Endothelial cell of umbilical vein (primary cell): ENCODE results near the gene HLA-DQA1. TPM values are rescaled to one million over a fixed set of nuclear protein-coding genes. Genes with fewer than 3 reads are reported as not detected.

Source experiments
- BruUV-seq: library from RNA; stranded (reverse); fragments of 400-500 nt; replicated peaks from 2 replicates; lab custom pipeline; 2021; lab: Mats Ljungman, UMichigan
- CTCF ChIA-PET: fragments of 300-600, 350-600 bp; sonication (Branson Sonifier 250); formaldehyde crosslinking; loops from one replicate; lab custom pipeline; 2021; ENCODE audit warnings: antibody characterized with exemption, inconsistent platforms; lab: Charles Lee
- POLR2A ChIA-PET: fragments of 300-600, 350-600 bp; sonication (Branson Sonifier 250); formaldehyde crosslinking; loops from one replicate; lab custom pipeline; 2021; ENCODE audit warnings: antibody characterized with exemption, inconsistent platforms; lab: Charles Lee
- DNase-seq: peaks from one replicate; pipeline ENCODE4 v3.0.0-alpha.2; 2011; ENCODE audit warnings: low read depth, low spot score
- FAIRE-seq: peaks from 2 replicates; lab custom pipeline; 2011; peaks lifted over from hg19 to GRCh38; lab: Jason Lieb, UNC
- H2AFZ ChIP-seq: 2 replicates; pipeline ENCODE4 v1.6.0; 2012; ENCODE audit warnings: low read depth, low read length, control low read depth, inconsistent platforms
- H3K27ac ChIP-seq: 2 replicates; pipeline ENCODE4 v1.5.1; 2011; ENCODE audit warnings: low read depth, mild to moderate bottlenecking, control low read depth, low read length, moderate library complexity; ENCODE audit not compliant: insufficient read depth
- H3K27me3 ChIP-seq, 2 experiments: 2 replicates each; pipeline versions ENCODE4 v1.6.0 to v1.6.1; 2011; ENCODE audit warnings: low read length in 2 of 2, mixed read lengths in 1 of 2; ENCODE audit not compliant: control insufficient read depth in 2 of 2, insufficient read depth in 2 of 2
- H3K36me3 ChIP-seq, 2 experiments: 2 replicates in 1 of 2; 3 replicates in 1 of 2; pipeline ENCODE4 v1.5.1; 2011; ENCODE audit warnings: low read length in 2 of 2, mild to moderate bottlenecking in 1 of 2, moderate library complexity in 1 of 2; ENCODE audit not compliant: control insufficient read depth in 2 of 2, insufficient read depth in 2 of 2; ENCODE audit errors: extremely low read depth in 1 of 2
- H3K4me1 ChIP-seq: 3 replicates; pipeline ENCODE4 v1.5.1; 2011; ENCODE audit warnings: mild to moderate bottlenecking, low read length; ENCODE audit not compliant: control insufficient read depth, insufficient read depth; ENCODE audit errors: extremely low read depth
- H3K4me2 ChIP-seq: 2 replicates; pipeline ENCODE4 v1.6.1; 2011; ENCODE audit warnings: low read length, control low read depth, mixed read lengths; ENCODE audit not compliant: insufficient read depth
- H3K4me3 ChIP-seq, 3 experiments: fragments of 200-600 bp in 1 of 3; sonication (generic), shearing (Covaris generic) in 1 of 3; replicated peaks in 1 of 3; 2 replicates each; pipeline ENCODE4 v1.5.1; 2011 to 2016; ENCODE audit warnings: control low read depth in 3 of 3, low read length in 3 of 3, mild to moderate bottlenecking in 2 of 3, inconsistent platforms in 1 of 3, low read depth in 1 of 3, moderate library complexity in 1 of 3; ENCODE audit not compliant: insufficient read depth in 1 of 3
- H3K79me2 ChIP-seq: 2 replicates; pipeline ENCODE4 v1.6.0; 2012; ENCODE audit warnings: low read length, inconsistent platforms; ENCODE audit not compliant: control insufficient read depth, insufficient read depth
- H3K9ac ChIP-seq: replicated peaks from 2 replicates; pipeline ENCODE3; 2011; ENCODE audit warnings: low read length, control low read depth; ENCODE audit not compliant: insufficient read depth; ENCODE audit errors: extremely low read depth
- H3K9me1 ChIP-seq: replicated peaks from 3 replicates; pipeline ENCODE4 v1.6.0; 2011; ENCODE audit warnings: mild to moderate bottlenecking, low read length; ENCODE audit not compliant: control insufficient read depth, insufficient read depth; ENCODE audit errors: extremely low read depth
- H3K9me3 ChIP-seq: replicated peaks from 2 replicates; pipeline ENCODE4 v1.5.1; 2012; ENCODE audit warnings: low read length, inconsistent platforms; ENCODE audit not compliant: control insufficient read depth, insufficient read depth
- H4K20me1 ChIP-seq: replicated peaks from 2 replicates; pipeline ENCODE3; 2011; ENCODE audit warnings: mild to moderate bottlenecking, low read length; ENCODE audit not compliant: control insufficient read depth, insufficient read depth; ENCODE audit errors: extremely low read depth
- GATA2 ChIP-seq: IDR thresholded peaks from 2 replicates; pipeline ENCODE4 v1.7.0; 2011; ENCODE audit warnings: low read depth, mild to moderate bottlenecking, moderate library complexity, mixed read lengths, low read length; ENCODE audit not compliant: insufficient read length, insufficient read depth
- JUN ChIP-seq: IDR thresholded peaks from 2 replicates; pipeline ENCODE4 v1.6.1; 2011; ENCODE audit warnings: borderline replicate concordance, low read depth; ENCODE audit not compliant: insufficient read length, insufficient read depth
- POLR2A ChIP-seq: IDR thresholded peaks from 2 replicates; pipeline ENCODE4 v1.6.1; 2012; ENCODE audit warnings: low read depth, mild to moderate bottlenecking, control low read depth, low read length
- POLR2AphosphoS5 ChIP-seq: IDR thresholded peaks from 2 replicates; pipeline ENCODE4 v1.6.1; 2012; ENCODE audit warnings: low read depth, mild to moderate bottlenecking, control low read depth, low read length, moderate library complexity; ENCODE audit not compliant: insufficient read depth
- dilution Hi-C: fragments of 300-500 bp; cut with MboI; formaldehyde crosslinking; loops from one replicate; pipeline ENCODE4 v1.15.0; 2019; ENCODE audit warnings: low sequenced_read_pairs; ENCODE audit not compliant: extremely low pct_ligation_motif_present
- intact Hi-C: fragments of 100-400 bp; cut with micrococcal nuclease; formaldehyde crosslinking; loops from one replicate; pipeline ENCODE4 v1.10.0; 2022
- polyA plus RNA-seq, 4 experiments: library from polyadenylated mRNA; depleted of rRNA in 3 of 4; stranded (reverse) in 3 of 4; unstranded in 1 of 4; fragments of >200 nt; gene quantifications; 2 replicates each; pipeline versions ENCODE4 v1.2.1 to v1.2.3, GENCODE V29; 2011 to 2012; ENCODE audit warnings: missing spikeins in 1 of 4
- total RNA-seq: library from RNA; stranded (reverse); gene quantifications from 2 replicates; pipeline ENCODE4 v1.2.3, GENCODE V29; 2021
- TF ChIP-seq, protein P1 (sequence below): IDR thresholded peaks from 2 replicates; pipeline ENCODE4 v1.6.1; 2011; ENCODE audit not compliant: insufficient read depth, insufficient read length

The HLA-DQA1 gene
- total and polyA plus RNA-seq, 2 donors (not counting 3 experiments of a cell fraction or from before 2014, with no cell fraction given): not detected

DNA sequence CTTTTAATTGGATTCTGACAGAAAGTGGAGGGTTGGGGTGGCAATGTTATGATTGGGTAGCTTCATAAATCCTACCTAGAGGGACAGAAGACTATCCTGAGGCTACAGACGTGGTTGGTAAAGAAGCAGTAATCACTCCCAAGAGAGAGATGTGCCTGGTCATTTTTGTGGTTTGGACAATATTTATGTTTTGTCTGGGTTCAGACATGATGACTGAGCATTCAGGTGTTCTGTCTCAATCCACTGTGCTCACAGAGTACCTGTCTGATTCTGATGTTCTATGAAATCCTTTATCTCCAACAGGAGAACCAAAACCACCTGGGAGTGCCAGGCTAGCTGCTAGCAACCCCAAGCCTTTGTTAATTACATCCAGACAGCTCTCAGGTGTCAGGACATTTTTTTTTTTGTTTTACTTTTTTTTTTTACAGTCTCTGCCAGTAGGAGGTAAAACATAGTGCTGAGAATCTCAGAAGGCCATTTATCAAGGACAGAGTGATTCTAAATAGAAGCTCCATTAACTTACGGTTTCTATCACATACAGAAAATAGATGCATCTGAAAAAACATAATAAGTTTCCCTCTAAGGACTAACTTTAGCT, 1.6 kb upstream of the HLA-DQA1 start:
- no peaks in the 10 kb centered on the region for H4K20me1 ChIP-seq
- no peak overlapping the region for H3K9ac ChIP-seq
- POLR2A ChIA-PET: no interaction called here
- CTCF ChIA-PET: interaction anchor here (1.4 kb wide), 1 partner anchor 233 kb away, joined by 5 read pairs; no protein-coding TSS in a partner anchor
- no TSS peak for BruUV-seq
- H3K4me2 ChIP-seq: no peak overlapping the region
- TF ChIP-seq POLR2AphosphoS5 (no peak), JUN (no peak)
- FAIRE-seq: no peak
- no peak overlapping the region for H2AFZ ChIP-seq
- no peak overlapping the region for H3K4me3 ChIP-seq
- peaks cover 0 to 4% of the 10 kb centered on the region in 2 experiments for H3K27me3 ChIP-seq
- H3K79me2 ChIP-seq: no peaks in the 10 kb centered on the region
- H3K27ac ChIP-seq: no peak overlapping the region
- H3K9me1 ChIP-seq: no peaks in the 10 kb centered on the region
- dilution Hi-C loops (no loop called here), intact Hi-C loops (no loop called here)
- DNase-seq: no peak
- H3K4me1 ChIP-seq: no peaks in the 10 kb centered on the region
- no peaks in the 10 kb centered on the region for H3K9me3 ChIP-seq
- H3K36me3 ChIP-seq: no peaks in the 10 kb centered on the region

DNA sequence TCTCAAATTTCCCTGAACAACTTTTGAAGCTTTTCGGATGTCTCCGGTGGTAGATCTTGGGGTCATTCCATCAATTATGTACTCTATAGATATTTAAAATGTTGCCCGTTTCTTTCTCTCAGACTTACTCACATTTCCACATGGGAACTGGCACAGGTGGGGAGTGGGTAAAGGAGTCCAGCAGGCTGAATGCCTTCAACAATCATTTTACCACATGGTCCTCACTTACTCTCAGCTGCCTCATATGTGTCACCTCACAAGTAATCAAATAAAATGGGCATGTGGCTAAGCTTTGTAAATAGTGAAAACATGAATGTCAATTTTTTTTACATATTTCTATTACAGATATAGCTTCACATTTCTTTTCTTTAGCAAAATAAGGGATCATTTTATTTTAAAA, 677 bp downstream of the HLA-DQA1 start:
- POLR2A ChIA-PET: no interaction called here
- intact Hi-C loops: no loop called here

More for the DNA sequence above, 677 bp downstream of the HLA-DQA1 start:
- TF ChIP-seq, protein P1, sequence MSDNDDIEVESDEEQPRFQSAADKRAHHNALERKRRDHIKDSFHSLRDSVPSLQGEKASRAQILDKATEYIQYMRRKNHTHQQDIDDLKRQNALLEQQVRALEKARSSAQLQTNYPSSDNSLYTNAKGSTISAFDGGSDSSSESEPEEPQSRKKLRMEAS: no peak
- TF ChIP-seq POLR2A (no peak), GATA2 (no peak), JUN (no peak)
- Histone ChIP-seq H3K36me3 (no peaks in the 10 kb centered on the region), H3K79me2 (no peaks in the 10 kb centered on the region), H3K4me3 (no peak overlapping the region), H3K4me1 (no peaks in the 10 kb centered on the region), H3K27ac (no peak overlapping the region), H3K9ac (no peak overlapping the region), H2AFZ (no peak overlapping the region), H3K9me1 (no peaks in the 10 kb centered on the region), H4K20me1 (no peaks in the 10 kb centered on the region), H3K4me2 (no peak overlapping the region), H3K27me3 (peaks cover 0 to 4% of the 10 kb centered on the region in 2 experiments), H3K9me3 (no peaks in the 10 kb centered on the region)
- BruUV-seq: no TSS peak
- dilution Hi-C loops: no loop called here
- CTCF ChIA-PET: interaction anchor here (1.3 kb wide), 1 partner anchor 16 kb away, joined by 5 read pairs; no protein-coding TSS in a partner anchor
- FAIRE-seq: no peak
- DNase-seq: no peak
